Neural progenitor cell (in vitro differentiated cells): ENCODE data around the gene CAMSAP3.

ENCODE experiments used
- CTCF ChIP-seq: fragments of 200-600 bp; sonication (generic); IDR thresholded peaks from 2 replicates; pipeline ENCODE4 v1.5.1; 2017; ENCODE audit warnings: antibody characterized with exemption, mild to moderate bottlenecking
- EZH2 ChIP-seq: fragments of 200-600 bp; sonication (generic); IDR thresholded peaks from 2 replicates; pipeline ENCODE4 v1.6.1; 2017; ENCODE audit warnings: antibody characterized with exemption, mild to moderate bottlenecking, moderate library complexity
- EZH2phosphoT487 ChIP-seq: fragments of 200-600 bp; sonication (generic); IDR thresholded peaks from 2 replicates; pipeline ENCODE4 v1.6.1; 2017; ENCODE audit warnings: antibody characterized with exemption

DNA sequence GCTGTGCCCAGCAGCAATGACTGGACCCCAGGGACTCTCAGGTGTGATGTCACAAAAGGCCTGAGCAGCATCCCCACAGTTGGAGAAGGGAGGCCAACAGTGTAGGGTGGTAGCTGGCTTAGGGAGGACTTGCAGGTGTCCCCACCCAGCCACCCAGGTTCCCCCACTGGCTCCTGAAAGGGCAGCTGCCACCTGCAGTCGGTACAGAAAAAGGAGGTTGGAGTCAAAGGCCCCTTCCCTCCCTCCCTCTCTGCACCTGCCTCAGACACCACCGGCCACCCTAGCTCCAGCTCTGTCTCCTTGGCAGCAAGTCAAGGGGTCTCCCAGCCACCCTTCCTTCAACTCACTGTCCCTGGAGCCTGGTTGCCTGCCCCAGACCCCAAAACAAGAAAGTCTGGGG is 38.0 kb downstream of the CAMSAP3 start, which contains the start of gene PCP2:
- TF ChIP-seq EZH2 = no peak
- TF ChIP-seq CTCF = no peak
- no peak for TF ChIP-seq EZH2phosphoT487
